Hematopoietic multipotent progenitor cell treated with erythropoietin and hydrocortisone succinate and interleukin-3 and kit ligand, for 6 days (in vitro differentiated cells): Measurements from ENCODE around the gene BUD23.
A peak's percentile ranks its signal among the peaks of the same experiment; 100 is the strongest.
"Not testable (repeated sequence)": the region's sequence is repeated elsewhere in the genome, so short reads cannot be mapped to it uniquely, and the experiment has no call there.

Source experiments
- DNase-seq: peaks from one replicate; pipeline ENCODE4 v3.0.0-alpha.2; 2015

BUD23 gene

DNA sequence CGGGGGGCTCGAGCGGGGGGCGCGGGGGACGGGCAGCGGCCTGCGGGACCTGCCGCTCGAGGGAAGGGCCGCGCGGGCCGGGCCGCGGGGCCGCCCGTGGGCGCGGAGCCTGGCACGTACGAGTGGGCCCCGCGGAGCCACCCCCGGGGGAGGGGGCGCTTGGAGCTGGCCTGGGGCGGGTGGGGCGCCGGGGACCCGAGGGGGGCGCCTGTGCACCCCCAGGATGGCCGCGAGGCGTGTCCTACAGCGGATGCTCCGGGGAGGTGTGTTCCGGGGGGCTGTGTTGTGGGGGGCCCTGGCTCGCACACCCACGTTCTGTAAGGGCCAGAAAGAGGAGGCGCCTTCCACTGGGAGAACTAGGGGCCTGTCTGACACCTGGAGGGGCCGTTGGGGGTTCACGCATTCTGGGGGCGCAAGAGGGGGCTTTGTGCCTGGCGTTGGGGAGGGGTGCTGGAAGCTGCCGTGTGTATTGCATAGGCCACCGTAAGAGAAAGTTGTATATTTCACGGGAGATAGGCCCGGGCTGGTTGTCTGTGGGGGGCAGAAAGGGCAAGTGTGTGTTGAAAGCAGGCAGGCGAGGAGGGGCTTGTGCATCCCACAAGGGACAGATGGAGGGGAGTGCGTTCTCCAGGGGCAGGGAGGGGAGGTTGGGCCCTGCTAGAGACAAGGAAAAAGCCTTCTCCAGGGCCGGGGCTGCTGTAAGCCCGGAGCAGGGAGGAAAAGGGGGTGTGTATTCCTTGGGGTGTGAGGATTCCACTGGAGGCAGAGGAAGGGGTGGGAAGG lies 15.1 kb upstream of the BUD23 start:
- no peak for DNase-seq

- no peak for DNase-seq
Measured at GRCh38 chr7:73668886-73669230, 14.5 kb upstream of the BUD23 start.

- DNase-seq: no peak
Measured at GRCh38 chr7:73669288-73669701, 14.1 kb upstream of the BUD23 start.

DNA sequence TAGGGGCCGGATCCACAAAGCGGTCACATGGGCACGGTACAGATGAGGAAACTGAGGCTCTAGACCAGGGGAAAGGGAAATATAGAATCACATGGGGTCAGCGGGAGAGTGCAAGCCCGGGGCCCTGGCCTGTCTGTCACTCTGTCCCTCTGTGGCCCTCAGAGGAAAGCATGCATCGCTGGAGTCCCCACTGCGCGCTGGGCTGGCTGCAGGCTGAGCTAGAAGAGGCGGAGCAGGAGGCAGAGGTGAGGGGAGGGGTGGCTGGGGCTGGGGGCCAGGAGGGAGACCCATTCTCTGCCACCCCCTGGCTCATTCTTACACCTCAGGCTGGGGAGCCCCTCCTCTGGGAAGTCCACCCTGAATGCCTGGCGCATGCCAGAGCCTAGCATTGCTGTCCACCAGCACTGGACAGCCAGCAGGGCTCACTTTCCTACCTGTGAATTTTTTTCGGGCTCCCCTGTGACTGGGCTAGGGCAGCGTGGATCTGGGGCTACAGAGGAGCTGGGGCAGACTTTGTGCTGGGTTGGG lies 13.5 kb upstream of the BUD23 start:
- no peak for DNase-seq

GRCh38 chr7:73671322-73671661 lies 12.1 kb upstream of the BUD23 start:
- no peak for DNase-seq

GRCh38 chr7:73671857-73672445 lies 11.4 kb upstream of the BUD23 start:
- no peak for DNase-seq

DNA sequence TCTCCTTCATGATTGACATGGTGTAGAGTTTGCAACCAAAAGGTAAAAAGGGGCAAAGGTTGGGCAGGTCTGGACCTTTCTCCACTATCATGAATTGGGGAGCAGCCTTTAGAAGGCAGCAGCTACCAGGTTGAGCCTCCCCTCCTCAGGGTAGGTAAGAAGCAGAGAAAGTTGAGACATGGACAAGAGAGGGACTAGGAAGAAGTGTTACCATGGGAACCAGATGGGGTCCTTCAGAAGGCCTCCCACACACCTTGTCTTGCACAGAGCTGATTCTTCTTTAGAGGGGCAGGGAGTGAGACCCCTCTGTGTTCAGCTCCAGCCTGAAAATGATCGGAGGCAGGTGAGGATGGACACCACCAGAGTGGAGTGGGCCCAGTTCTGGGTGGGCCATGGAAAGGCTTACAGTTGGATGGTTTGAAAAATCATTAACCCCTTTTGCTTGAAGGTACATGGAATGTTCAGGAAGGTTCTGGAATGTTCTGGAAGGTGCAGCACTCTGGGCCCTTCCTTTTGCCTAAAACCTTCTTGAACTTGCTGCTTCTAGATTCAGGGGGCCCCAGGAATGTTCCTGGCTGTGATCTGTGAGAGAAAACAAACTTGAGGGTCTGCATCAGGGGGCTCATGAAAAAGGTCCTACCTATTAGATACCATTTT lies 8.8 kb upstream of the BUD23 start:
- no peak for DNase-seq

GRCh38 chr7:73676062-73676461 lies 7.3 kb upstream of the BUD23 start:
- not testable (repeated sequence) for DNase-seq

DNA sequence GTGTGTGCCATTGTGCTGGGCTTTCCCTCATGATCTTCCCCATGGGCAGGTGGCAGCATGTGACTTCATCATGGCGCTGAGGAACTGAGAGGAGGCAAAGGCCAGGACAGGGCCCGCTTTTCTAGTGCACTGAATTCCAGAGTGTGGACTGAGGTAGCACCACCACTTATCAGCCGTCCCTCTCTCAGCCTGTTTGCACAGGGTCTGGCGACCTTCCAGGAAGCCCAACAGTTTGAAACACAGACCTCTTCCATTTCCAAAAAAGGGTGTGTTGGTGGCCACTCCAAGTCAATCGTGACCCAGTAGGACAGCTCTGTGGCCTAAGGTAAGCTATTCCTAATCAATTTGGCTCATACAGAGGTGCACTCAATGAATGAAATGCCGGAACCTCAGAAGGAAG lies 4.5 kb upstream of the BUD23 start:
- peak; percentile 40 for DNase-seq

GRCh38 chr7:73679709-73680108 lies 3.7 kb upstream of the BUD23 start:
- DNase-seq: no peak

DNA sequence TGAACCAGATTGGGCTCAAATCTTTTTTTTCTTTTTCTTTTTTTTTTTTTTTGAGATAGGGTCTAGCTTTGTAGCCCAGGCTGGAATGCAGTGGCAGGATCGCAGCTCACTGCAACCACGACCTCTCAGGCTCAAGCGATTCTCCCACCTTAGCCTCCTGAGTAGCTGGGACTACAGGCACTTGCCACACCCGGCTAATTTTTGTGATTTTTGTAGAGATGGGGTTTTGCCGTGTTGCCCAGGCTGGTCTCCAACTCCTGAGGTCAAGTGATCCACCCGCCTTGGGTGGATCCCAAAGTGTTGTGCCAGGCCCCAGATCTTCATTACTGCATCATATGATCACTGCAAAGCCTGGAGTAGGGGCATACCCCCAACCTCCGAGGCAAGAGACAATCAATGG lies 2.9 kb upstream of the BUD23 start:
- no peak for DNase-seq

GRCh38 chr7:73681031-73681430 lies 2.4 kb upstream of the BUD23 start:
- no peak for DNase-seq

DNA sequence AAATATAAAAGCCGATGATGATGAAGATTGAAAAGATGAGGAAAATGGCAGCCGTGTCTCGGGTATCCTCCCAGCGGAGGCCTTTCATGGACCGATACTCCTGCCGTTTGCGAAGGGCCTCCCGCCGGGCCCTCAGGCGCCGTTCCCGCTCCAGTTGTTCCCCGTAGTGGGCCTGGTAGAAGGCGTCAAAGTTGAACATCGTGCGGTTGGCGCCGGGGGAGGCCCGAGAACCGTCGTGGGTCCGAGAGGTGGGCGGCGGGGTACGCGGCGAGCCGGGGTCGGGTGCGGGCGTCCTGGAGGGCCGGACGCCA lies 697 bp upstream of the BUD23 start:
- DNase-seq: no peak

- peak; percentile 47 for DNase-seq
Measured at GRCh38 chr7:73683788-73684693, 644 bp downstream of the BUD23 start.

DNA sequence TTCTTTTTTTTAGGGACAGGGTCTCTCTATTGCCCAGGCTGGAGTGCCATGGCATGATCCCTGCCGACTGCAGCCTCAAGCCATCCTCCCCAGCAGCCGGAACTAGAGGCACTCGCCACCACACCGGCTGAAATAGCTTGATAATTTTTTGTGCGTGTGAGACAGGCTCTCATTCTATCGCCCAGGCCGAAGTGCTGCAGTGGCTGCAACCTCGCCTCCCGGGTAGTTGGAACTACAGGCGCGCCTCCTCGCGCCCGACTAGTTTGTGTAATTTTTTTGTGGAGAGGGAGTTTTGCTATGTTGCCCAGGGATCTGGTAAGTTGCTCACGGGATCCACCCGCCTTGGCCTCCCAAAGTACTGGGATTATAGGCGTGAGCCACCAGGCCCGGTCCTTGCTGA lies 1.9 kb downstream of the BUD23 start:
- DNase-seq: no peak

DNA sequence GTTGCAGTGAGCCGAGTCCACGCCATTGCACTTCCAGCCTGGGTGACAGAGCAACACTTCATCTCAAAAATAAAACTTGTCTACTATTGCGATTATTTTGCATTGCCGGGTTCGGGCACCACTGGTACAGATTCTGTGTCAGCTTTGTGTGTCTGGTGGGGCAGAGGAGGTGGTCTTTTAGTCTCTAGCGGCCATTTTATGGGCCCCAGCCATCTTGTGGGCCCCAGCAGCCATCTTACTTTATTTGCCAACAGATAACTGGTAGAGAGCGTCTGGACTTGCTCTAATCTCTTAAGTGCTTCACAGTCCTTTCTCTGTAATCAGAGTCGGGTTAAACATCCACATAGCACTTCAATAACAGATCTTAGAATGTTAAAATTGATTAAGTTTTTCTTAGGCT lies 4.9 kb downstream of the BUD23 start:
- DNase-seq: no peak

DNA sequence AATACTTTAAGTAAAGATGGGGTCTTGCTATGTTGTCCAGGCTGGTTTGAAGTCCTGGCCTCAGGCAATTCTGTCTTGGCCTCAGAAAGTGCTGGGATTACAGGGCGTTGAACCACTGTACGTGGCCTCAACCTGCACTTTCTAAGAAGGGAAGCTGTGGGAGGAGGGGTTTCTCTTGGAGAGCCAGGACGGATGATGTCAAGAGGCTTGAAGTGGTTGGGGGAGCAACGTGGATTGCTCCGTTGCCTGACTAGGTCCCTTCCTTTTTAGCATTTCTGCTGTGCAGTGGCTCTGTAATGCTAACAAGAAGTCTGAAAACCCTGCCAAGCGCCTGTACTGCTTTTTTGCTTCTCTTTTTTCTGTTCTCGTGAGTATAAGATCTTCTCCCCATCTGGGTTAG lies 7.2 kb downstream of the BUD23 start:
- DNase-seq: no peak

- DNase-seq: no peak
Measured at GRCh38 chr7:73696372-73696771, 13.0 kb downstream of the BUD23 start.

DNA sequence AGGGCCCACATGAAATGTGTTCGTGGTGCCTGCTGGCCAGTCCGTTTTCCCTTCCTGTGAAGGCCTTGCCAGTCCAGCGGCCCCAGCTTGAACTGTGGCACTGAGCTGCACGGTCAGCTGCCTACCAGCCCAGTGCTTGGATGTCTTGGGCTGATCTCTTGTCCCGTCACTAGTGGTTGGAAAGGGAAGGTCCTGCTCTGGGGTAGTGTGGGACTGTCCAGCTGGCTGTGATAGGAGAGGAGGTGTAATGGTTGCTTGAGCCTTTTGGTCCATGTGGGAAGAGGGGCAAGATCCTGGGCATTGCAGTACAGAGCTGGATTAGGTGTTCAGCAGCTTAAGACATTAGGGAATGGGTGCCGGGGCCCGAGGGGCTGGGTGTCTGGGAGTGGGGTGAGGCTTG lies 15.0 kb downstream of the BUD23 start:
- no peak for DNase-seq

DNA sequence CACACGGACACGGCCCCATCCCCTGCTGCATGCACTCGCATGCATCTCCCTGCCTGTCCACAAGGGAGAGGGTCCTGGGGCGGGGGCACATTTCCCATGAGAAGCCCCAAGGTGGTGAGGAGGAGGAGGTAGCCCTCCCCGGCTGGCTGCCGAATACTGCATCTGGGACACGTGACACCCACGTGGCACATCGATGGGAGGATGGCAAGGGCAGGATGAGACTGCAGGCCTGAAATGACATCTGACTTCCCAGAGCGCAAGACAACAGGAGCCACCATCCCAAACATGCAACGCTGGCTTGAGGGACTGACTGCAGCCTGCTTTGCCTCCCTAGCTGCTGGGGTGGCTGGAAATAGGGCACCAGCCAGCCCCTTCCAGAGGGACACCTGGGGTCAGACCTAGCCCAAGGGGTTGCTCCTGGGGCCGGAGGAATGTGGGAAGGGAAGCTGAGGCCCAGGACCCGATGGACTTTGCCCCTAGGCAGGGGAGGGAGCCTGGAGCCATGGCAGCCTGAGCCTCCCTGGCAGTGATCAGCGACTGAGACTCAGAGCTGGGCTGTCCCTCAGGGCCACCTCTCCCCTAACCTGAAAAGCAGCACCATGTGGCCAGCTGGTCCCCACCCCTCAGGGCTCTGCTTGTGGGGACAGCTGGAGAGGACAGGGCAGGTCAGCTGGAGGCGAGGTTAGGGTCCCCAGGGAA lies 16.1 kb downstream of the BUD23 start:
- DNase-seq: no peak

DNA sequence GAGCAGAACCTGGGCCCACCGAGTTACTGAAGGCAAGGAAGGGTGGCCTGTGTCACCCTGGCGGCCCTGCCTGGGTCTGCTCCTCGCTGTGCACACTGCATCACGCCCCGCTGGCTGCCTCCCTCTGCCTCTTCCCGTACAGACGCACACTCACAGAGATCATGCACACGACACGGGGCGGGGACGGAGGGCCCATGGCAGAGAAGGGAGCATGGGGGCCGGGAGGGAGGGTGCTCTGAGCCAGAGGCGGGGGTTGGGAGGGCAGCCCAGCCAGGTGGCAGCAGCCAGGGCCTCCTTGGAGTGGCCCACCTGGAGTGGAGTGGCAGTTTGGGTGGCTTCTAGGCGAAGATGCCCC lies 16.6 kb downstream of the BUD23 start:
- DNase-seq: no peak

- DNase-seq: no peak
Measured at GRCh38 chr7:73700581-73701134, 17.3 kb downstream of the BUD23 start.
